Neutrophil (primary cell): Measurements from ENCODE around the gene ELMO1.

Source experiments
- H3K27ac ChIP-seq: fragments of 200-600 bp; sonication (generic); 2 replicates; pipeline ENCODE4 v1.5.1; 2016; ENCODE audit warnings: mild to moderate bottlenecking, moderate library complexity
- H3K27me3 ChIP-seq: fragments of 200-600 bp; sonication (generic); 2 replicates; pipeline ENCODE4 v1.6.0; 2016; ENCODE audit warnings: mild to moderate bottlenecking
- H3K36me3 ChIP-seq: fragments of 200-600 bp; sonication (generic); 2 replicates; pipeline ENCODE4 v1.5.1; 2017
- H3K4me1 ChIP-seq, 2 experiments: fragments of 200-600 bp in 1 of 2; sonication (generic) in 1 of 2; 1 replicate in 1 of 2; 2 replicates in 1 of 2; pipeline versions ENCODE4 v1.5.1 to v1.6.1; 2013 to 2016; ENCODE audit warnings: low read depth in 1 of 2, low read length in 1 of 2, mild to moderate bottlenecking in 1 of 2, moderate library complexity in 1 of 2; ENCODE audit not compliant: control insufficient read depth in 1 of 2, insufficient read depth in 1 of 2
- H3K4me3 ChIP-seq, 2 experiments: fragments of 200-600 bp in 1 of 2; sonication (generic) in 1 of 2; 1 replicate in 1 of 2; 2 replicates in 1 of 2; pipeline ENCODE4 v1.5.1; 2013 to 2016; ENCODE audit warnings: low read depth in 1 of 2, low read length in 1 of 2, mild to moderate bottlenecking in 1 of 2, moderate library complexity in 1 of 2
- H3K9me3 ChIP-seq: fragments of 200-600 bp; sonication (generic); 2 replicates; pipeline ENCODE4 v1.5.1; 2016
- CTCF ChIP-seq: fragments of 200-600 bp; sonication (generic); IDR thresholded peaks from 2 replicates; pipeline ENCODE4 v1.5.1; 2016; ENCODE audit warnings: antibody characterized with exemption

Gene ELMO1

GRCh38 chr7:37224746-37225145, 223.9 kb downstream of the ELMO1 start:
- Histone ChIP-seq H3K27ac (no peak overlapping the region), H3K4me3 (no peak overlapping the region), H3K36me3 (peaks cover 30% of the 10 kb centered on the region), H3K9me3 (no peaks in the 10 kb centered on the region), H3K27me3 (no peaks in the 10 kb centered on the region), H3K4me1 (peaks cover 7 to 10% of the 10 kb centered on the region in 2 experiments)
- TF ChIP-seq CTCF: no peak

GRCh38 chr7:37220664-37221063, 228.0 kb downstream of the ELMO1 start:
- no peak overlapping the region for H3K4me3 ChIP-seq
- TF ChIP-seq CTCF: no peak
- peaks cover 31% of the 10 kb centered on the region for H3K36me3 ChIP-seq
- peak overlapping the region; percentile 38 for H3K27ac ChIP-seq
- no peaks in the 10 kb centered on the region for H3K27me3 ChIP-seq
- H3K4me1 ChIP-seq: peaks cover 7 to 15% of the 10 kb centered on the region in 2 experiments
- no peaks in the 10 kb centered on the region for H3K9me3 ChIP-seq

- H3K4me1 ChIP-seq: peaks cover 7 to 15% of the 10 kb centered on the region in 2 experiments
- peaks cover 31% of the 10 kb centered on the region for H3K36me3 ChIP-seq
- H3K4me3 ChIP-seq: no peak overlapping the region
- H3K9me3 ChIP-seq: no peaks in the 10 kb centered on the region
- no peak overlapping the region for H3K27ac ChIP-seq
- no peak for TF ChIP-seq CTCF
- no peaks in the 10 kb centered on the region for H3K27me3 ChIP-seq
These were observed 229.7 kb downstream of the ELMO1 start for GRCh38 chr7:37218956-37219355.

- peaks cover 36% of the 10 kb centered on the region for H3K36me3 ChIP-seq
- H3K4me3 ChIP-seq: no peak overlapping the region
- TF ChIP-seq CTCF: no peak
- H3K27ac ChIP-seq: peak overlapping the region; percentile 41
- H3K9me3 ChIP-seq: no peaks in the 10 kb centered on the region
- H3K27me3 ChIP-seq: no peaks in the 10 kb centered on the region
- H3K4me1 ChIP-seq: peaks cover 7 to 14% of the 10 kb centered on the region in 2 experiments
These were observed 231.7 kb downstream of the ELMO1 start for GRCh38 chr7:37216923-37217322.

GRCh38 chr7:37216156-37216852, 232.4 kb downstream of the ELMO1 start:
- Histone ChIP-seq H3K36me3 (peaks cover 40% of the 10 kb centered on the region), H3K27me3 (no peaks in the 10 kb centered on the region), H3K4me3 (no peak overlapping the region), H3K27ac (peak overlapping the region; percentile 41), H3K4me1 (peaks cover 2 to 7% of the 10 kb centered on the region in 2 experiments), H3K9me3 (no peaks in the 10 kb centered on the region)
- TF ChIP-seq CTCF: no peak
